ENCODE results near the gene MRTO4.

Gene MRTO4

DNA sequence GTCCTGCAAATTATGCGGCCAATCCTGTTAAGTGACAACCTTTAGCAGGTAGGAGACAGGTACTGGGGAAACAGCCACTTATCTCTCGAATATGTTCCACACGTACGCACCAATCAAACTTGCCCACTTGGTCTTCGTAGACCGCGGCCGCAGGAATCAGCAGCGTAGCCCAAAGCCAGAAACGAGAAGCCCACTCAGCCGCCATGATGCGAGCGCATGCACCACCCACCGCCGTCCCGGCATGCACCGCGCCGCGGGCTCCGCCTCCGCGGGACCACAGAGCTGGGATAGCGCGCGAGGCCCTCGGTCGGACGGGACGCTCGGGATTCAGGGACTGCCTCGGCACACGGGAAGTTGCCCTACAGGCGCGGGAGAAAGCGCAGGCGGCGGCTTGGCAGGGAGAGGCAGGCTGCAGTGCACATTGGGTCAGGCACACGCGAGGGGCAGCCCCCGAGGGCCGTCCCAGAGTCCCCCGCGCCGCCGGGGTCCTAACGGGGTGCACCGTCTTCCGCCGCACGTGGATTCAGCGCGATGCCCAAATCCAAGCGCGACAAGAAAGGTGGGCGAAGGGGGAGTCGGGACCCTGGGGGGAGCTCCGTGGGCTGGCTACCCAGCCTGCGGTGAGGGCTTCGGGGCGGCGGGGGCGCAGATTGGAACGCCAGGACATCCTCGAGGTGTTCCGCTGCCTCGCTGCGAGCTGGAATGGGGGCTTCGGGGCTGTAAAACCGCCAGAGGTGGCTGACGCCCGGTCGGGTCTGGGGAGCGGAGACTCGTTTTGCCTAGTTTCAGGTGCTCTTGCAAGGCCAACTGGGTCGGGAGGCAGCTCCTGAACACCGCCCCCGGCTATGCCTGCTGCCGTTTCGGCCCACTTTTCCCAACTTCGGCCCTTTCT lies at the start of gene MRTO4, which contains the start of gene EMC1 (continued):
- TF ChIP-seq ZNF335 (tag by site-specific recombination; conservative IDR thresholded peaks at IDR 0.05): peak; percentile 100
- TF ChIP-seq, protein P1, sequence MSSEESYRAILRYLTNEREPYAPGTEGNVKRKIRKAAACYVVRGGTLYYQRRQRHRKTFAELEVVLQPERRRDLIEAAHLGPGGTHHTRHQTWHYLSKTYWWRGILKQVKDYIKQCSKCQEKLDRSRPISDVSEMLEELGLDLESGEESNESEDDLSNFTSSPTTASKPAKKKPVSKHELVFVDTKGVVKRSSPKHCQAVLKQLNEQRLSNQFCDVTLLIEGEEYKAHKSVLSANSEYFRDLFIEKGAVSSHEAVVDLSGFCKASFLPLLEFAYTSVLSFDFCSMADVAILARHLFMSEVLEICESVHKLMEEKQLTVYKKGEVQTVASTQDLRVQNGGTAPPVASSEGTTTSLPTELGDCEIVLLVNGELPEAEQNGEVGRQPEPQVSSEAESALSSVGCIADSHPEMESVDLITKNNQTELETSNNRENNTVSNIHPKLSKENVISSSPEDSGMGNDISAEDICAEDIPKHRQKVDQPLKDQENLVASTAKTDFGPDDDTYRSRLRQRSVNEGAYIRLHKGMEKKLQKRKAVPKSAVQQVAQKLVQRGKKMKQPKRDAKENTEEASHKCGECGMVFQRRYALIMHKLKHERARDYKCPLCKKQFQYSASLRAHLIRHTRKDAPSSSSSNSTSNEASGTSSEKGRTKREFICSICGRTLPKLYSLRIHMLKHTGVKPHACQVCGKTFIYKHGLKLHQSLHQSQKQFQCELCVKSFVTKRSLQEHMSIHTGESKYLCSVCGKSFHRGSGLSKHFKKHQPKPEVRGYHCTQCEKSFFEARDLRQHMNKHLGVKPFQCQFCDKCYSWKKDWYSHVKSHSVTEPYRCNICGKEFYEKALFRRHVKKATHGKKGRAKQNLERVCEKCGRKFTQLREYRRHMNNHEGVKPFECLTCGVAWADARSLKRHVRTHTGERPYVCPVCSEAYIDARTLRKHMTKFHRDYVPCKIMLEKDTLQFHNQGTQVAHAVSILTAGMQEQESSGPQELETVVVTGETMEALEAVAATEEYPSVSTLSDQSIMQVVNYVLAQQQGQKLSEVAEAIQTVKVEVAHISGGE (tag by site-specific recombination; conservative IDR thresholded peaks at IDR 0.05; ENCODE audit: low read depth): peak; percentile 83
- TF ChIP-seq YY2 (tag by site-specific recombination; IDR thresholded peaks at IDR 0.05): peak; percentile 97
- TF ChIP-seq ZNF561 (tag by site-specific recombination; IDR thresholded peaks at IDR 0.05; ENCODE audit: borderline replicate concordance): 0 out of 2 replicates have a peak, but pooled peaks have one; percentile 53
- peak; percentile 89; the same call in 1 of the 2 replicates for TF ChIP-seq ZNF660 (tag by site-specific recombination; IDR thresholded peaks at IDR 0.05)
- peak; percentile 55; the same call in 1 of the 2 replicates for TF ChIP-seq GLIS1 (tag by site-specific recombination; IDR thresholded peaks at IDR 0.05)
- peak; percentile 15 for TF ChIP-seq SETDB1 (IDR thresholded peaks at IDR 0.05; ENCODE audit: insufficient read length, low read length)
- TF ChIP-seq, protein P2, sequence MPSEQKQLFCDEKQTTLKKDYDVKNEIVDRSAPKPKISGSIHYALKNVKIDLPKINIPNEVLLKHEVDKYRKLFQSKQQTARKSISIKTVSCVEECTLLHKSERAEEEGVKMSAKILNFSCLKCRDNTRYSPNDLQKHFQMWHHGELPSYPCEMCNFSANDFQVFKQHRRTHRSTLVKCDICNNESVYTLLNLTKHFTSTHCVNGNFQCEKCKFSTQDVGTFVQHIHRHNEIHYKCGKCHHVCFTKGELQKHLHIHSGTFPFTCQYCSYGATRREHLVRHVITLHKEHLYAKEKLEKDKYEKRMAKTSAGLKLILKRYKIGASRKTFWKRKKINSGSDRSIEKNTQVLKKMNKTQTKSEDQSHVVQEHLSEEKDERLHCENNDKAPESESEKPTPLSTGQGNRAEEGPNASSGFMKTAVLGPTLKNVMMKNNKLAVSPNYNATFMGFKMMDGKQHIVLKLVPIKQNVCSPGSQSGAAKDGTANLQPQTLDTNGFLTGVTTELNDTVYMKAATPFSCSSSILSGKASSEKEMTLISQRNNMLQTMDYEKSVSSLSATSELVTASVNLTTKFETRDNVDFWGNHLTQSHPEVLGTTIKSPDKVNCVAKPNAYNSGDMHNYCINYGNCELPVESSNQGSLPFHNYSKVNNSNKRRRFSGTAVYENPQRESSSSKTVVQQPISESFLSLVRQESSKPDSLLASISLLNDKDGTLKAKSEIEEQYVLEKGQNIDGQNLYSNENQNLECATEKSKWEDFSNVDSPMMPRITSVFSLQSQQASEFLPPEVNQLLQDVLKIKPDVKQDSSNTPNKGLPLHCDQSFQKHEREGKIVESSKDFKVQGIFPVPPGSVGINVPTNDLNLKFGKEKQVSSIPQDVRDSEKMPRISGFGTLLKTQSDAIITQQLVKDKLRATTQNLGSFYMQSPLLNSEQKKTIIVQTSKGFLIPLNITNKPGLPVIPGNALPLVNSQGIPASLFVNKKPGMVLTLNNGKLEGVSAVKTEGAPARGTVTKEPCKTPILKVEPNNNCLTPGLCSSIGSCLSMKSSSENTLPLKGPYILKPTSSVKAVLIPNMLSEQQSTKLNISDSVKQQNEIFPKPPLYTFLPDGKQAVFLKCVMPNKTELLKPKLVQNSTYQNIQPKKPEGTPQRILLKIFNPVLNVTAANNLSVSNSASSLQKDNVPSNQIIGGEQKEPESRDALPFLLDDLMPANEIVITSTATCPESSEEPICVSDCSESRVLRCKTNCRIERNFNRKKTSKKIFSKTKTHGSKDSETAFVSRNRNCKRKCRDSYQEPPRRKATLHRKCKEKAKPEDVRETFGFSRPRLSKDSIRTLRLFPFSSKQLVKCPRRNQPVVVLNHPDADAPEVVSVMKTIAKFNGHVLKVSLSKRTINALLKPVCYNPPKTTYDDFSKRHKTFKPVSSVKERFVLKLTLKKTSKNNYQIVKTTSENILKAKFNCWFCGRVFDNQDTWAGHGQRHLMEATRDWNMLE (tag by site-specific recombination; conservative IDR thresholded peaks at IDR 0.05; ENCODE audit: low read depth): peak; percentile 74
- TF ChIP-seq EGR2 (tag by site-specific recombination; IDR thresholded peaks at IDR 0.05; ENCODE audit: low read depth): peak; percentile 88
- TF ChIP-seq, protein P3, sequence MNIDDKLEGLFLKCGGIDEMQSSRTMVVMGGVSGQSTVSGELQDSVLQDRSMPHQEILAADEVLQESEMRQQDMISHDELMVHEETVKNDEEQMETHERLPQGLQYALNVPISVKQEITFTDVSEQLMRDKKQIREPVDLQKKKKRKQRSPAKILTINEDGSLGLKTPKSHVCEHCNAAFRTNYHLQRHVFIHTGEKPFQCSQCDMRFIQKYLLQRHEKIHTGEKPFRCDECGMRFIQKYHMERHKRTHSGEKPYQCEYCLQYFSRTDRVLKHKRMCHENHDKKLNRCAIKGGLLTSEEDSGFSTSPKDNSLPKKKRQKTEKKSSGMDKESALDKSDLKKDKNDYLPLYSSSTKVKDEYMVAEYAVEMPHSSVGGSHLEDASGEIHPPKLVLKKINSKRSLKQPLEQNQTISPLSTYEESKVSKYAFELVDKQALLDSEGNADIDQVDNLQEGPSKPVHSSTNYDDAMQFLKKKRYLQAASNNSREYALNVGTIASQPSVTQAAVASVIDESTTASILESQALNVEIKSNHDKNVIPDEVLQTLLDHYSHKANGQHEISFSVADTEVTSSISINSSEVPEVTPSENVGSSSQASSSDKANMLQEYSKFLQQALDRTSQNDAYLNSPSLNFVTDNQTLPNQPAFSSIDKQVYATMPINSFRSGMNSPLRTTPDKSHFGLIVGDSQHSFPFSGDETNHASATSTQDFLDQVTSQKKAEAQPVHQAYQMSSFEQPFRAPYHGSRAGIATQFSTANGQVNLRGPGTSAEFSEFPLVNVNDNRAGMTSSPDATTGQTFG (tag by site-specific recombination; IDR thresholded peaks at IDR 0.05; ENCODE audit: borderline replicate concordance): no peak; the same call in 1 of the 2 replicates
- peak; percentile 92 for TF ChIP-seq YY1 (tag by site-specific recombination; IDR thresholded peaks at IDR 0.05)
- TF ChIP-seq ZBTB48 (tag by site-specific recombination; IDR thresholded peaks at IDR 0.05): no peak; the same call in 1 of the 2 replicates
- TF ChIP-seq, protein P4, sequence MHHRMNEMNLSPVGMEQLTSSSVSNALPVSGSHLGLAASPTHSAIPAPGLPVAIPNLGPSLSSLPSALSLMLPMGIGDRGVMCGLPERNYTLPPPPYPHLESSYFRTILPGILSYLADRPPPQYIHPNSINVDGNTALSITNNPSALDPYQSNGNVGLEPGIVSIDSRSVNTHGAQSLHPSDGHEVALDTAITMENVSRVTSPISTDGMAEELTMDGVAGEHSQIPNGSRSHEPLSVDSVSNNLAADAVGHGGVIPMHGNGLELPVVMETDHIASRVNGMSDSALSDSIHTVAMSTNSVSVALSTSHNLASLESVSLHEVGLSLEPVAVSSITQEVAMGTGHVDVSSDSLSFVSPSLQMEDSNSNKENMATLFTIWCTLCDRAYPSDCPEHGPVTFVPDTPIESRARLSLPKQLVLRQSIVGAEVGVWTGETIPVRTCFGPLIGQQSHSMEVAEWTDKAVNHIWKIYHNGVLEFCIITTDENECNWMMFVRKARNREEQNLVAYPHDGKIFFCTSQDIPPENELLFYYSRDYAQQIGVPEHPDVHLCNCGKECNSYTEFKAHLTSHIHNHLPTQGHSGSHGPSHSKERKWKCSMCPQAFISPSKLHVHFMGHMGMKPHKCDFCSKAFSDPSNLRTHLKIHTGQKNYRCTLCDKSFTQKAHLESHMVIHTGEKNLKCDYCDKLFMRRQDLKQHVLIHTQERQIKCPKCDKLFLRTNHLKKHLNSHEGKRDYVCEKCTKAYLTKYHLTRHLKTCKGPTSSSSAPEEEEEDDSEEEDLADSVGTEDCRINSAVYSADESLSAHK (tag by site-specific recombination; IDR thresholded peaks at IDR 0.05): peak; percentile 47; the same call in 1 of the 2 replicates
- no peak for TF ChIP-seq MZF1 (tag by site-specific recombination; IDR thresholded peaks at IDR 0.05; ENCODE audit: borderline replicate concordance)
- TF ChIP-seq ZNF76 (tag by site-specific recombination; IDR thresholded peaks at IDR 0.05; ENCODE audit: borderline replicate concordance, low read depth): peak; percentile 99
- TF ChIP-seq, protein P5, sequence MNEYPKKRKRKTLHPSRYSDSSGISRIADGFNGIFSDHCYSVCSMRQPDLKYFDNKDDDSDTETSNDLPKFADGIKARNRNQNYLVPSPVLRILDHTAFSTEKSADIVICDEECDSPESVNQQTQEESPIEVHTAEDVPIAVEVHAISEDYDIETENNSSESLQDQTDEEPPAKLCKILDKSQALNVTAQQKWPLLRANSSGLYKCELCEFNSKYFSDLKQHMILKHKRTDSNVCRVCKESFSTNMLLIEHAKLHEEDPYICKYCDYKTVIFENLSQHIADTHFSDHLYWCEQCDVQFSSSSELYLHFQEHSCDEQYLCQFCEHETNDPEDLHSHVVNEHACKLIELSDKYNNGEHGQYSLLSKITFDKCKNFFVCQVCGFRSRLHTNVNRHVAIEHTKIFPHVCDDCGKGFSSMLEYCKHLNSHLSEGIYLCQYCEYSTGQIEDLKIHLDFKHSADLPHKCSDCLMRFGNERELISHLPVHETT (tag by site-specific recombination; IDR thresholded peaks at IDR 0.05): peak; percentile 92

Measured in HEK293 (cell line).